Naive thymus-derived CD4-positive, alpha-beta T cell (primary cell): ENCODE data around the gene LINGO1. TPM values are rescaled to one million over a fixed set of nuclear protein-coding genes. Genes with fewer than 3 reads are reported as not detected.

Experiments
- ATAC-seq: fragments of 150-1000 bp; cut with Tn5 transposase; 2 replicates; pipeline ENCODE4 v1.10.0; 2021; ENCODE audit warnings: mild to moderate bottlenecking, moderate library complexity
- CTCF ChIA-PET: fragments of 350-600 bp; sonication (Branson Sonifier 250); formaldehyde crosslinking; loops from one replicate; lab custom pipeline; 2021; ENCODE audit warnings: antibody characterized with exemption; lab: Charles Lee
- POLR2A ChIA-PET: fragments of 350-600 bp; sonication (Branson Sonifier 250); formaldehyde crosslinking; loops from one replicate; lab custom pipeline; 2021; ENCODE audit warnings: antibody characterized with exemption, inconsistent platforms; lab: Charles Lee
- DNase-seq, 9 donors: peaks; one replicate each; pipeline versions ENCODE4 v3.0.0 to v3.0.0-alpha.2; 2020 to 2022; ENCODE audit warnings: mixed read lengths in 1 of 9
- H3K27ac ChIP-seq: one replicate; pipeline ENCODE4 v1.7.0; 2013; ENCODE audit warnings: mild to moderate bottlenecking, low read depth, low read length, moderate library complexity
- H3K27me3 ChIP-seq, 2 donors: one replicate each; pipeline ENCODE4 v1.7.0; 2013; ENCODE audit warnings: low read length in 2 of 2, mild to moderate bottlenecking in 2 of 2, moderate library complexity in 2 of 2; ENCODE audit not compliant: control insufficient read depth in 2 of 2, insufficient read depth in 2 of 2
- H3K36me3 ChIP-seq, 3 experiments: 1 replicate in 2 of 3; 2 replicates in 1 of 3; pipeline ENCODE4 v1.7.0; 2013; ENCODE audit warnings: low read length in 3 of 3, mild to moderate bottlenecking in 3 of 3, moderate library complexity in 1 of 3; ENCODE audit not compliant: insufficient read depth in 3 of 3, control insufficient read depth in 2 of 3
- H3K4me1 ChIP-seq, 2 donors: one replicate each; pipeline ENCODE4 v1.7.0; 2013; ENCODE audit warnings: low read length in 2 of 2, mild to moderate bottlenecking in 2 of 2, moderate library complexity in 1 of 2; ENCODE audit not compliant: control insufficient read depth in 2 of 2, insufficient read depth in 2 of 2
- H3K4me3 ChIP-seq: 2 replicates; pipeline ENCODE4 v1.7.0; 2013; ENCODE audit warnings: mild to moderate bottlenecking, low read length
- H3K9me3 ChIP-seq, 3 experiments: 1 replicate in 2 of 3; 2 replicates in 1 of 3; pipeline ENCODE4 v1.7.0; 2013; ENCODE audit warnings: low read length in 3 of 3; ENCODE audit not compliant: control insufficient read depth in 2 of 3
- H3K27ac Mint-ChIP-seq, 9 donors: one replicate each; pipeline ENCODE4 v1.8.0; 2020 to 2022; ENCODE audit warnings: mixed read lengths in 9 of 9, mild to moderate bottlenecking in 8 of 9, moderate library complexity in 5 of 9, inconsistent platforms in 2 of 9
- H3K27me3 Mint-ChIP-seq, 5 donors: one replicate each; pipeline ENCODE4 v1.8.0; 2021 to 2022; ENCODE audit warnings: mixed read lengths in 5 of 5, mild to moderate bottlenecking in 1 of 5
- H3K36me3 Mint-ChIP-seq, 5 donors: one replicate each; pipeline ENCODE4 v1.8.0; 2020 to 2022; ENCODE audit warnings: mixed read lengths in 5 of 5, mild to moderate bottlenecking in 3 of 5, inconsistent platforms in 1 of 5
- H3K4me1 Mint-ChIP-seq, 7 donors: one replicate each; pipeline ENCODE4 v1.8.0; 2020 to 2022; ENCODE audit warnings: mixed read lengths in 7 of 7, mild to moderate bottlenecking in 3 of 7, inconsistent platforms in 1 of 7
- H3K4me3 Mint-ChIP-seq, 10 donors: one replicate each; pipeline ENCODE4 v1.8.0; 2020 to 2022; ENCODE audit warnings: mild to moderate bottlenecking in 10 of 10, mixed read lengths in 10 of 10, moderate library complexity in 6 of 10, inconsistent platforms in 2 of 10
- H3K9me3 Mint-ChIP-seq, 11 donors: one replicate each; pipeline ENCODE4 v1.8.0; 2020 to 2022; ENCODE audit warnings: mixed read lengths in 11 of 11, mild to moderate bottlenecking in 4 of 11, inconsistent platforms in 1 of 11, moderate library complexity in 1 of 11
- intact Hi-C, 2 donors: fragments of 100-400 bp; cut with micrococcal nuclease; formaldehyde crosslinking; loops; one replicate each; pipeline ENCODE4 v1.15.1; 2023
- polyA plus RNA-seq, 2 donors: library from polyadenylated mRNA; unstranded; fragments of 300-500 nt; fragmentation: Illumina TruSeq; gene quantifications; one replicate each; pipeline ENCODE4 v1.2.3, GENCODE V29; 2021
- total RNA-seq, 6 experiments: library from RNA in 5 of 6; stranded (reverse) in 5 of 6; gene quantifications; 1 replicate in 5 of 6; 2 replicates in 1 of 6; pipeline ENCODE4 v1.2.3 and lab custom pipeline; 2021 to 2026

Gene LINGO1
- total and polyA plus RNA-seq, 7 experiments from 2014 or later: not detected

GRCh38 chr15:77672135-77672534 lies 39.4 kb upstream of the LINGO1 start:
- no peak for DNase-seq
- no peak for ATAC-seq
- no peak overlapping the region for H3K27ac ChIP-seq
- H3K4me1 Mint-ChIP-seq: no peaks in the 10 kb centered on the region
- no peaks in the 10 kb centered on the region for H3K9me3 Mint-ChIP-seq
- H3K36me3 ChIP-seq: no peaks in the 10 kb centered on the region
- no peaks in the 10 kb centered on the region for H3K36me3 Mint-ChIP-seq
- H3K4me1 ChIP-seq: no peaks in the 10 kb centered on the region
- H3K4me3 ChIP-seq: no peak overlapping the region
- H3K4me3 Mint-ChIP-seq: no peak overlapping the region
- peaks cover 3 to 26% (median 11%) of the 10 kb centered on the region in 5 donors for H3K27me3 Mint-ChIP-seq
- intact Hi-C loops: no loop called here
- no peak overlapping the region for H3K27ac Mint-ChIP-seq
- ChIA-PET CTCF (no interaction called here), POLR2A (no interaction called here)
- H3K27me3 ChIP-seq: no peaks in the 10 kb centered on the region
- no peaks in the 10 kb centered on the region for H3K9me3 ChIP-seq

DNA sequence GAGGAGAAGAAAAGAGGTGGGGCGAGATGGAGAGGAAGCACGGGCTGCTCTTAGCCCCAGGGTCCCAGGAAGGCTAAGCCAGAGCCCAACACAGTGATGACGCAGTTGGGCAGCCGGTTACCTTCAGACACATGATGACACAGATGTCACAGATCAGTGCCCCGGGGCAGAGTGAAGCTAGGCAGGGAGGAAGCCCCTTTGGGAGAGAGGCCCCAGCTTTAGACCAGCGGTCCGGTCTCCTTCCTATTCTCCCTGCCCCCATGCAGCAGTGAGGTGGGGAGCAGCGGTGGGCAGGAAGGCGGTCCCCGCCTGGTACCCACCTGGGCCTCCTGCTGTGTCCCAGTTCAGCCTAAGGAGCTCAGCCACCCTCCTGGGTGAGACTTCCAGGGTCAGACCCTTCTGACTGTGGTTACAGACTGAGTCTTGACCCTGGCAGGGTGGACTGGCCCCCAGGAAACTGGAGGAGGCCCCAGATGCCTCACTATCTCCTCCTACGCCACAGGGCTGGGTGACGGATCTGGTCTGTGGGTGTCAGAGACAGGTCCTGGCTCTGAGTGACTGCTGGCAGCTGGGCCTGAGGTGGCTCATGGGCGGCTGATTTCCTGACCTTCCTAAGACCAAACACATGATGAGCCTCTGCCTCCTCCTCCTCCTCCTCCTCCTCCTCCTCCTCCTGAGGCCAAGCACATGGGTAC lies 38.8 kb upstream of the LINGO1 start:
- H3K27me3 ChIP-seq: no peaks in the 10 kb centered on the region
- Mint-ChIP-seq H3K27me3 (peaks cover 7 to 32% (median 14%) of the 10 kb centered on the region in 5 donors), H3K9me3 (no peaks in the 10 kb centered on the region), H3K4me3 (no peak overlapping the region), H3K36me3 (no peaks in the 10 kb centered on the region), H3K4me1 (no peaks in the 10 kb centered on the region), H3K27ac (no peak overlapping the region)
- intact Hi-C loops: no loop called here
- ChIA-PET POLR2A (no interaction called here), CTCF (no interaction called here)
- no peak overlapping the region for H3K4me3 ChIP-seq
- H3K27ac ChIP-seq: no peak overlapping the region
- no peaks in the 10 kb centered on the region for H3K4me1 ChIP-seq
- no peaks in the 10 kb centered on the region for H3K36me3 ChIP-seq
- no peaks in the 10 kb centered on the region for H3K9me3 ChIP-seq
- no peak for DNase-seq
- ATAC-seq: no peak

DNA sequence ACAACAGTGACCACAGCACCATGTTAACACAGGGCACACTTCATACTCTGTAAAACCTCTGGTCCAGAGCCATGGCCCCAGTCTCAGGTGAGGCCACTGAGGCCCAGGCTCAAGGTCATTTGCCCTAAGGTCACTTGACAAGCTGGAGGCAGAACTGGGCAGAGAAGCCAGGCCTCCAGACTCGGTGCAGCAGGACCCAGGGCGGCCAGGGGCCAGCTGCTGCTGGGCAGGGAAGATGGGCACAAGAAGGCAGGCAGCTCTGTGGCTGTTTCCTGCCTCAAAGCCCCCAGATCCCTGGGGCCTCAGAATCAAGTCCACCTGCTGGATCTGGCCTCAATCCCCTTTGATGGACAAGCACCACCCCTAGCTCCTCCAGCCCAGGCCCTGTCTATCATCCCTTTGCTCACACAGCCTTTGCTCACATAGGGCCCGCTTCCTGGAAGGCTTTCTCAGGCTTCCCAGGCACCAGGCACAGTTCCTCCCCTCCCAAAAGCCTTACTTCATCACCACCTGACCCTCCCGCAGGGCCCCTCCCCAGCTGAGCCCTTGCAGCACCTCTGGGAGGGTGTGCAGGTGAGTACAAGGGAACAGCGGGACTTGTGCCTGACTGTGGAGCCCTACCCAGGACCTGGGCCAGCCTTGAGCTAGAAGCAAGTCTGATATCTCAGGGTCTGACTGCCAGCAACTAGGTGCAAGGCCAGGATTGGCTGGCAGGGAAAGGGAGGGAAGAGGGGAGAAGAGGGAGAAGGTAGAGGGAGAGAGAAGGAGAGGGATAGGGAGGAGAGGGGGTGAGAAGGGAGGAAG lies 38.0 kb upstream of the LINGO1 start:
- ATAC-seq: no peak
- Histone ChIP-seq H3K4me1 (no peaks in the 10 kb centered on the region), H3K27ac (no peak overlapping the region), H3K4me3 (no peak overlapping the region), H3K36me3 (no peaks in the 10 kb centered on the region), H3K27me3 (no peaks in the 10 kb centered on the region), H3K9me3 (no peaks in the 10 kb centered on the region)
- H3K4me1 Mint-ChIP-seq: no peaks in the 10 kb centered on the region
- CTCF ChIA-PET: no interaction called here
- H3K9me3 Mint-ChIP-seq: no peaks in the 10 kb centered on the region
- no peak for DNase-seq
- no peak overlapping the region for H3K4me3 Mint-ChIP-seq
- no peaks in the 10 kb centered on the region for H3K36me3 Mint-ChIP-seq
- H3K27me3 Mint-ChIP-seq: peaks cover 7 to 34% (median 18%) of the 10 kb centered on the region in 5 donors
- H3K27ac Mint-ChIP-seq: no peak overlapping the region
- POLR2A ChIA-PET: no interaction called here
- intact Hi-C loops: no loop called here

- no peak overlapping the region for H3K4me3 ChIP-seq
- no peak overlapping the region for H3K4me3 Mint-ChIP-seq
- ATAC-seq: no peak
- POLR2A ChIA-PET: no interaction called here
- no peaks in the 10 kb centered on the region for H3K36me3 Mint-ChIP-seq
- H3K27ac ChIP-seq: no peak overlapping the region
- H3K9me3 ChIP-seq: no peaks in the 10 kb centered on the region
- H3K4me1 ChIP-seq: no peaks in the 10 kb centered on the region
- DNase-seq: no peak
- CTCF ChIA-PET: no interaction called here
- no peaks in the 10 kb centered on the region for H3K4me1 Mint-ChIP-seq
- no peaks in the 10 kb centered on the region for H3K36me3 ChIP-seq
- no peaks in the 10 kb centered on the region for H3K27me3 ChIP-seq
- H3K27me3 Mint-ChIP-seq: peaks cover 7 to 32% (median 18%) of the 10 kb centered on the region in 5 donors
- no peak overlapping the region for H3K27ac Mint-ChIP-seq
- H3K9me3 Mint-ChIP-seq: no peaks in the 10 kb centered on the region
- intact Hi-C loops: no loop called here
Measured at GRCh38 chr15:77669896-77670295, 37.2 kb upstream of the LINGO1 start.

- no peak overlapping the region for H3K4me3 Mint-ChIP-seq
- POLR2A ChIA-PET: no interaction called here
- peaks cover 7 to 32% (median 18%) of the 10 kb centered on the region in 5 donors for H3K27me3 Mint-ChIP-seq
- Histone ChIP-seq H3K9me3 (no peaks in the 10 kb centered on the region), H3K27me3 (no peaks in the 10 kb centered on the region), H3K4me1 (no peaks in the 10 kb centered on the region), H3K4me3 (no peak overlapping the region), H3K36me3 (no peaks in the 10 kb centered on the region), H3K27ac (no peak overlapping the region)
- DNase-seq (no peak), ATAC-seq (no peak)
- CTCF ChIA-PET: no interaction called here
- H3K27ac Mint-ChIP-seq: no peak overlapping the region
- intact Hi-C loops: no loop called here
- no peaks in the 10 kb centered on the region for H3K36me3 Mint-ChIP-seq
- H3K4me1 Mint-ChIP-seq: no peaks in the 10 kb centered on the region
- no peaks in the 10 kb centered on the region for H3K9me3 Mint-ChIP-seq
Measured at GRCh38 chr15:77667338-77668234, 34.9 kb upstream of the LINGO1 start.

DNA sequence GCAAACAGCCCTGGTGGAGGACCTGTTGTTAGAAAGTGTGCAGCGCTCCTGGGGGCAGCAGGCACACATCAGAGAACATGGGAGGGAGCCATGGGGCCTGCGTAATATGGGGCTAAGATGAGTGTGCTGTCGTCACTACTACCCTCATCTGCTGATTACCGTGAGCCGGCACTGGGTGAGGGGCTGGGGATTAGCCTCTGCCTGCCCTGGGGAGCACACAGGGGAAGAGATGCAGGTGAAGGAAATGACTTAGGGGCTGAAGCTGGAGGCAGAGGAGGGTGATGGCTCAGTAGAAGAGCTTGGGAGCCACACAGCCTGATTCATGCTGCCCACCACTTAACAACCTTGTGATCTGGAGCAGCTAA lies 33.6 kb upstream of the LINGO1 start:
- intact Hi-C loops: no loop called here
- no peaks in the 10 kb centered on the region for H3K36me3 Mint-ChIP-seq
- no peak overlapping the region for H3K27ac Mint-ChIP-seq
- Histone ChIP-seq H3K4me3 (no peak overlapping the region), H3K36me3 (no peaks in the 10 kb centered on the region), H3K27ac (no peak overlapping the region), H3K27me3 (no peaks in the 10 kb centered on the region), H3K4me1 (no peaks in the 10 kb centered on the region), H3K9me3 (no peaks in the 10 kb centered on the region)
- ChIA-PET CTCF (no interaction called here), POLR2A (no interaction called here)
- H3K9me3 Mint-ChIP-seq: no peaks in the 10 kb centered on the region
- H3K27me3 Mint-ChIP-seq: peaks cover 7 to 27% (median 18%) of the 10 kb centered on the region in 5 donors
- no peak overlapping the region for H3K4me3 Mint-ChIP-seq
- ATAC-seq: no peak
- H3K4me1 Mint-ChIP-seq: no peaks in the 10 kb centered on the region
- no peak for DNase-seq
